Gastrocnemius medialis (tissue), 4 donors: ENCODE measurements around the gene SIX4.

ENCODE experiments used
- POLR2A ChIP-seq, 2 donors: fragments of 450-650 bp; IDR thresholded peaks; one replicate each; pipeline ENCODE4 v1.6.1; 2017; ENCODE audit warnings: antibody characterized with exemption in 2 of 2, mild to moderate bottlenecking in 2 of 2, moderate library complexity in 2 of 2
- TF ChIP-seq, protein P1 (sequence below), 5 experiments: fragments of 450-650 bp in 3 of 5; fragments of 200-600 bp in 2 of 5; sonication (generic) in 2 of 5; IDR thresholded peaks in 4 of 5; conservative IDR thresholded peaks in 1 of 5; 1 replicate in 4 of 5; 2 replicates in 1 of 5; pipeline ENCODE4 v1.5.1; 2016 to 2019; ENCODE audit warnings: antibody characterized with exemption in 5 of 5, mild to moderate bottlenecking in 3 of 5, moderate library complexity in 3 of 5

DNA sequence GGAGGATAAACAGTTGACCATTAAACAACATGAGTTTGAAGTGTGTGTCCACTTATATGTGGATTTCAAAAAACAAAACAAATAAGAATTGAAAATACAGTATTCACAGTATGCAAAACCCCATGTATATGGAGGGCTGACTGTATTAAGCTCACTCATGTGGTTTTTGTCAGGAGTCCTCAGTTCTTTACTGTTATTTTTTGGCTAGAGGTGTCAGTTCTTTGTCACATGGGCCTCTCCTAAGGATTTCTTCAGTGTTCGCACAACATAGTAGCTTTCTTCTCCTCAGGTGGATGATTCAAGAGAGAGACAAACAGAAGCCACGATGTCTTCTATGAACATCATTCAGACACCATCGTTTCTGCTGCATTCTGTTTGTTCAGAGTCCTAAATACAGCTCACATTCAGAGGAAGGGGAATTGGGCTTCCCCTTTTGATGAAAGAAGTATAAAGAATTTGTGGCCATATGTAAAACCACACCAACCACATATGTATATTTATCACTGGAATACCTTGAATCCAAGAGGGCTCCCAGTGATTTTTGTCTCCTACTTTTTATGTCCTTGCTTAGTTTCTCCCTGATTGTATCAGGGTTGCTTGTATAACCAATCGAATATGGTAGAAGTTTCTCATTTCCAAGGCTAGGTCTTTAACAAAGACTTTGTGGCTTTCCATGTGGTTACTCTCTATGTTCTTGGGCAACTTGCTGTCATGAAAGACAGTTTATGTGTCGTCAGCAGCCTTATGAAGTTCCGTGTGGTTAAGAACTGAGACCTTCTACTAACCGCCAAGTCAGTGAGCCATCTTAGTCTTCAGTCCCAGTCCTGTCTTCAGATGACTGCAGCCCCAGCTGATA lies 29.3 kb upstream of the SIX4 start:
- TF ChIP-seq, protein P1, sequence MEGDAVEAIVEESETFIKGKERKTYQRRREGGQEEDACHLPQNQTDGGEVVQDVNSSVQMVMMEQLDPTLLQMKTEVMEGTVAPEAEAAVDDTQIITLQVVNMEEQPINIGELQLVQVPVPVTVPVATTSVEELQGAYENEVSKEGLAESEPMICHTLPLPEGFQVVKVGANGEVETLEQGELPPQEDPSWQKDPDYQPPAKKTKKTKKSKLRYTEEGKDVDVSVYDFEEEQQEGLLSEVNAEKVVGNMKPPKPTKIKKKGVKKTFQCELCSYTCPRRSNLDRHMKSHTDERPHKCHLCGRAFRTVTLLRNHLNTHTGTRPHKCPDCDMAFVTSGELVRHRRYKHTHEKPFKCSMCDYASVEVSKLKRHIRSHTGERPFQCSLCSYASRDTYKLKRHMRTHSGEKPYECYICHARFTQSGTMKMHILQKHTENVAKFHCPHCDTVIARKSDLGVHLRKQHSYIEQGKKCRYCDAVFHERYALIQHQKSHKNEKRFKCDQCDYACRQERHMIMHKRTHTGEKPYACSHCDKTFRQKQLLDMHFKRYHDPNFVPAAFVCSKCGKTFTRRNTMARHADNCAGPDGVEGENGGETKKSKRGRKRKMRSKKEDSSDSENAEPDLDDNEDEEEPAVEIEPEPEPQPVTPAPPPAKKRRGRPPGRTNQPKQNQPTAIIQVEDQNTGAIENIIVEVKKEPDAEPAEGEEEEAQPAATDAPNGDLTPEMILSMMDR (IDR thresholded peaks at IDR 0.05 in 4 of 5, conservative IDR thresholded peaks at IDR 0.05 in 1 of 5) = no peak
- no peak for TF ChIP-seq POLR2A (IDR thresholded peaks at IDR 0.05)
